Stimulated activated CD4-positive, alpha-beta T cell treated with anti-CD3 and anti-CD28 coated beads, Interleukin-2, amount 100 ng/mL, for 4 hours (primary cell): ENCODE data around the gene FAM90A26.
A peak's percentile ranks its signal among the peaks of the same experiment; 100 is the strongest.
"Not testable (repeated sequence)": the region's sequence is repeated elsewhere in the genome, so short reads cannot be mapped to it uniquely, and the experiment has no call there.

ENCODE experiments used
- DNase-seq: peaks from one replicate; pipeline ENCODE4 v3.0.0-alpha.2; 2020; ENCODE audit warnings: low read depth

The FAM90A26 gene

GRCh38 chr4:9158392-9158791 lies 11.8 kb upstream of the FAM90A26 start:
- DNase-seq, result peak; percentile 17

DNA sequence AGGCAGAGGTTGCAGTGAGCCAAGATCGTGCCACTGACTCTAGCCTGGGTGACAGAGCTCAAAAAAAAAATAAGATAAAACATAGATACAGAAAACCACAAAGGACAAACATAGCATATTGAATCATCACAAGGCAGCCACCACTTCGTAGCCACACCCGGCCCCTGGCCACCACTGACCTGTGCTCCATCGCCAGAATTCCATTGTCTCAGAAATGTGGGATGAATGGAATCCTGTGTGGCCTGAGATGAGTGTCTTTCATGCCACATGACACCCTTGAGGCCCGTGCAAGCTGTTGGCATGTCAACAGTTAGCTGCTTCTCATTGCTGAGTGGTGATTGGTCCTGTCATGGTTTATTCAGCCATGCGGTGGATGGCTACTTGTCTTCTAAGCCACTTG lies 10.2 kb upstream of the FAM90A26 start:
- DNase-seq, result not testable (repeated sequence)

DNA sequence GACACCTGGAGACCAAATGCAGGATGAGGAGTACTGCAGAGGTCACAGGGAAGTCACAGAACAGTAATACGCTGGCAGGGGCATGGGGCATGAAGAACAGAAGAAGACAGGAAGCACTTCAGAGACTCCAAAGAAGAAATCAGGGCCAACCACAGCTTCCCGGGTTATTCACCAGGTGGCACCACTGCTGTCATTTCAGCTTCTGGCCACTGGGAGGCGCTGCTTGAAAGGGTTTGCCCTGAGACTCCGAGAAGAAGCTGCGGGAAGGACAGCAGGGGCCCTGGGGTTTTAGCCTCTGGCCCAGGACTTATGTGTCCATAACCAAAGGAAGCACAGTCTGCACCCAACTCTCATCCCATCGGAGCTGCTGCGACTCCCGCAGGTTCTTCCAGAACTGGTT lies 4.2 kb upstream of the FAM90A26 start:
- not testable (repeated sequence) for DNase-seq

DNA sequence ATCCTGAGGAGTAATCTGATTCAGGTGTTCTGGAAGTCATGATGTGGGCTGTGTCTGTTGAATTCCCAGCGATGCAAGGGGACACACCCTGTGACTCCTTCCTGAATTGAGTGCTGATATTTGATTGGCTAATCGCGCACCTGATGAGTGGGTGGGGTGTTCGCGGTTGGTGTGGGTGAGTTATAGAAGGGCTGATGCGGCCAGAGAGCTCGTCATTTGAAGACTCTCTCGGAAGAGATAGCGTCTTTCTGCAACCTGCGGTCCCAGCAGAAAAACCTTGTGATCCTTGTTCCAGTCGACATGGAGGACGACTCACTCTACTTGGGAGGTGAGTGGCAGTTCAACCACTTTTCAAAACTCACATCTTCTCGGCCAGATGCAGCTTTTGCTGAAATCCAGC lies 40.1 kb downstream of the FAM90A26 start, which contains the start of gene USP17L10:
Gene USP17L10 (plus strand): TSS at position 301 of the 400 bp plus-strand sequence. CDS start 0 bp downstream, at position 301.
- DNase-seq, result not testable (repeated sequence)

- not testable (repeated sequence) for DNase-seq
Observed at GRCh38 chr4:9214701-9215100, 44.5 kb downstream of the FAM90A26 start.

DNA sequence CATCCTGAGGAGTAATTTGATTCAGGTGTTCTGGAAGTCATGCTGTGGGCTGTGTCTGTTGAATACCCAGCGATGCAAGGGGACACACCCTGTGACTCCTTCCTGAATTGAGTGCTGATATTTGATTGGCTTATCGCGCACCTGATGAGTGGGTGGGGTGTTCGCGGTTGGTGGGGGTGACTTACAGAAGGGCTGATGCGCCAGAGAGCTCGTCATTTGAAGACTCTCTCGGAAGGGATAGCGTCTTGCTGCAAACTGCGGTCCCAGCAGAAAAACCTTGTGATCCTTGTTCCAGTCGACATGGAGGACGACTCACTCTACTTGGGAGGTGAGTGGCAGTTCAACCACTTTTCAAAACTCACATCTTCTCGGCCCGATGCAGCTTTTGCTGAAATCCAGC lies 44.9 kb downstream of the FAM90A26 start, which contains the start of gene USP17L11:
Gene USP17L11 (plus strand): TSS at position 301 of the 400 bp plus-strand sequence. CDS start 0 bp downstream, at position 301.
- DNase-seq, result not testable (repeated sequence)

GRCh38 chr4:9219852-9220251 lies 49.6 kb downstream of the FAM90A26 start, which contains the start of gene USP17L12:
TSS of gene USP17L12 (plus strand) at chr4:9220152. CDS start at chr4:9220152, 0 bp downstream.
- not testable (repeated sequence) for DNase-seq

GRCh38 chr4:9224596-9224995 lies 54.4 kb downstream of the FAM90A26 start, which contains the start of gene USP17L13:
TSS of gene USP17L13 (plus strand) at chr4:9224896. CDS start at chr4:9224896, 0 bp downstream.
- not testable (repeated sequence) for DNase-seq
